GM19023 (cell line): ENCODE results near the gene INTS1.

Experiments
- ATAC-seq: cut with Tn5 transposase; IDR thresholded peaks from one replicate; pipeline ENCODE4 v1.9.1; 2021; ENCODE audit warnings: mild to moderate bottlenecking, moderate library complexity; ENCODE audit not compliant: unreplicated experiment

INTS1 gene

GRCh38 chr7:1470901-1471300 is 33.3 kb downstream of the INTS1 start:
- no peak for ATAC-seq

- ATAC-seq: no peak
Measured at GRCh38 chr7:1468643-1469298, 35.4 kb downstream of the INTS1 start.

DNA sequence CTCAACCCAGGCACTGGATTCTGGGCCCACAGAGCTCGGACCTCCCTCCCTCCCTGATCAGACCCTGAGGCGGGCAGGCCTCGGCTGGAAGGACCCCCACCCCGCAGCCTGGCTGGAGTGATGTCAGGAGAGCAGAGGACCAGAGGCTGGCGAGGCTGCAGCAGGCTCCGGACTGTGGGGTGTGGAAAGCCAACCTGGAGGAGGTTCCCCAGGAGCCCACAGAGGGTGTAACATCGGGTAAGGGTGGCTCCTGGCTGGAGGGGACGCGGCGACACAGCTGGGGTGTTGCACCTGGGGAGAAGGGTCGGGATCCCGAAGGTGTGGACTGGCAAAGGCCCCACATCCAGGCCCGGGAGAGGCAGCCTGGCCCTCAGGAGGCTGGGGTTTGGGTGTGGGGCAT is 36.0 kb downstream of the INTS1 start:
- no peak for ATAC-seq

GRCh38 chr7:1466524-1467271 is 37.5 kb downstream of the INTS1 start:
- no peak for ATAC-seq

- no peak for ATAC-seq
Measured at GRCh38 chr7:1464694-1465093, 39.5 kb downstream of the INTS1 start.

GRCh38 chr7:1463676-1464223 is 40.4 kb downstream of the INTS1 start:
- no peak for ATAC-seq

DNA sequence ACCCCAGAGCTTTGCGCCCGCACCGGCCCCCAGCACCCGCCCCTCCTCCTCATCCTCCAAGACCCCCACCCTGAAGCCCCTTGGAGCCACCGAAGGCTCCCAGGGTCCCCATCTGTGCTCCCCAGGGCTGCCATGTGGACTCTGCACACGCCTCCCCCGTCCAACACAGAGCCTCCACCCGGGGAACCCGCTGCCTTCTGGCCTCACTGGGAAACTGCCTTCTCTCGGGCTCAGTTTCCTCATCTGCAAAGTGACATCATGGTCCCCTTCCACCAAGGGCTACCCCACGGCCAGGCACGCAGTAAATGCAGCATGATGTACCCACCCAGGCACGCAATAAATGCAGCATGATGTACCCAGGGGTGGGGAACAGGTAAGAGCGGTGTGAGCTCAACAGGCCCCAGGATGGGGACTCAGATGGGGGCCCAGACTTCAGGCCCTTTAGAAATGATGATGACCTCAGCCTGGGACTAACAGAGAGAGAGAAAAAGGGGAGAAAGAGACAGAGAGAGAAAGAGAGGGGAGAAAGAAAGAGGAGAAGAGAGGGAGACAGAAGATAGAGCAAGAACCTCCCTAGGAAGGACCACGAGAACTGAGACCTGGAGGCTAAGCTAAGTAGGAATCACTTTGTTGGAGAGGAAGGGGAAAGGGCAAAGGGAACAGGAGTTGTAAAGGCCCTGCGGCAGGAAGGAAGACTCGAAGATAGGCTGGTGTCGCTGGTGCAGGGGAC is 42.4 kb downstream of the INTS1 start:
- no peak for ATAC-seq

GRCh38 chr7:1460821-1461645 is 43.2 kb downstream of the INTS1 start:
- no peak for ATAC-seq

DNA sequence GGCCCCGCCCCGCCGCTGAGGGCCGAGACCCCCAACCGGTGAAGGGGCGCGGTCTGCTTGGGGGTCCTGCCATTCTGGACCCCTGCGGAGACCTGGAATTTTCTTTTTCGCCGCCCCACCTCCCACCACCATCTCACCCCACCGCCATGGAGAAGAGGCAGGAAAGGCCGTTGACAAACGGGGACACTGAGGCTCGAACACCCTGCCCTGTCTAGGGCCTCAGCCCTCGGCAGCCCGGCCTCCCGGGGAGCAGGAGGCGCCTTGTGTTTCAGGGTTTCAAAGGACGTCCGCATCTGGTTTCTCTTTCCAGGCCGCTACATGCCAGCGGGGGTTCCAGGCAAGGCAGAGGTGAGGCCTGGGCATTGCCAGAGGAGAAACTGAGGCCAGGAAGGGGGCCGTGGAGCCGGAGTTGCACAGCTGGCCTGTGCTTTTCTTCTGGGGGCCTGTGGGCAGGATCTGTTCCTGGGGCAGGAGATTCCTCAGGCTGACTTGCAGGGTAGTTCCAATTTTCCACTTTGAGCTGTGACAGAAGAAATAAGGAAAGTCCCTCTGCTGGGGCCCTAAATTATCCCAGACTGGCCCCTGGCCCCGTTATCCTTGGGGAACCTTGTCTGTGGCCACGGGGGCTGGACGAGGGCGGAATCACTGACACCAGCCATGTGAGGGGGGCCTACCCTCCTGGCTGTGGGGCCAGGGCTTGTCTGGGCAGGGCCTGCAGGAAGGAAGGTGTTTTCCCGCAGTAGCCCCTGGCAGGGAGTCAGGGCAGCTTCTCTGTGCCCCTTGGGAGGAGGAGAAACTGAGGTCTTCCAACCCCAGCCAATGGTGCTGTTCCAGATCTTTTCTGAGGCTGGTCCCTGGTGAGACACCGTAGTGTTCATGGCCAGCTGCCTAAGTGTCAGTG is 44.0 kb downstream of the INTS1 start:
- ATAC-seq: no peak

DNA sequence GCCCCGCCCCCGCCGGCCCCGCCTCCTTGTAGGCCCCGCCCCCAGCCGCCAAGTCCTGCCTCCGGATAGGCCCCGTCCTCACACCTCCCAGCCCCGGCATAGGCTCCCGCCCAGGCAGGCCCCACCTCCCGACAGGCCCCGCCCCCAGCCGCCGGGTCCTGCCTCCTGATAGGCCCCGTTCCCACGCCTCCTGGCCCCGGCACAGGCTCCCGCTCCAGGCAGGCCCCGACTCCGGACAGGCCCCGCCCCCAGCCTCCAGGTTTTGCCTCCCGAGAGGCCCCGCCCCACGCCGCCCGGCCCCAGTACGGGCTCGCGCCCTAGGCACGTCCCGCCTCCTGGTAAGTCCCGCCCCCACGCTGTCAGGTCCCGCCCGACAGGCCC is 44.7 kb downstream of the INTS1 start:
- ATAC-seq: peak; percentile 93

DNA sequence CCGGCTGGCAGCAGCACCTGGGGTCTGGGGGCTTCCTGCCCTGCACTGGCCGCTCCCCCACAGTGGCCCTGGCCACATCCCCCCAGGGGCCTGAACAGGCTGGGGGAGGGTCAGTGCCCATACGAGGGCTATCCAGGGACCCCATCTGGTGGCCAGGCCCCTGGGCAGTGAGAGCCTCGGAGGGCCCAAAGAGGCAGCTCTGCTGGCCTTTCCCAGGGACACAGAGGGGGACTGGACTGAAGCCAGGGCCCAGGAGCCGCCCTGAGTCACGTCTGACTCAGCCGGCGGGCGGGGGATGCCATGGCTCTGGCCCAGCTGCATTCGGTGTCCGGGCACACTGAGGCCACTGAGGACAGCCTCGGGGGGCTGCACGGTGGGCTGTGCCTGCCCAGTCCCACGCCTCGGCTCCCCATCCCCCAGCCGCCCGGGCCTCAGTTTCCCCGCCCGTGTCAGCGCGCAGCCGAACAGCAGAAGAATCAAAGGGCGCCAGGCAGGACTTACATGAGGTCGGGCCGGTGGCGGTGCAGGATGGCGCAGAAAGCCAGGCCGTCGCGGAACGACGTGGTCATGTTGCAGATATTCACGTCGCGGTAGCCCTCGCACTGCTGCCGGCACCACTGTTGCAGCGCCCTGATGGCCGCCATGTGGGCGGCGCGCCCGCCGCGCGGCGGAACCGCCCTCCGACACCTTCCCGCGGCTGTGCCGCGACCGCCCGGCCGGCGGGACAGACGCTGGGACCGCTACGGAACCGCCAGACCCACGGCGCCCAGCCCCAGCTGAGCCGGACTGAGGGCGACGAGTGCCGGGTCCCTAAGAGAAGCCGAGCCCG is 45.3 kb downstream of the INTS1 start, which contains the start of gene MICALL2:
MICALL2 (minus strand) TSS at position 788 of the 829 bp plus-strand sequence; CDS start at position 644, 144 bp downstream.
- ATAC-seq: peak; percentile 18

GRCh38 chr7:1457949-1458682 is 46.1 kb downstream of the INTS1 start:
- no peak for ATAC-seq

- ATAC-seq: no peak
Measured at GRCh38 chr7:1457059-1457948, 46.9 kb downstream of the INTS1 start.

DNA sequence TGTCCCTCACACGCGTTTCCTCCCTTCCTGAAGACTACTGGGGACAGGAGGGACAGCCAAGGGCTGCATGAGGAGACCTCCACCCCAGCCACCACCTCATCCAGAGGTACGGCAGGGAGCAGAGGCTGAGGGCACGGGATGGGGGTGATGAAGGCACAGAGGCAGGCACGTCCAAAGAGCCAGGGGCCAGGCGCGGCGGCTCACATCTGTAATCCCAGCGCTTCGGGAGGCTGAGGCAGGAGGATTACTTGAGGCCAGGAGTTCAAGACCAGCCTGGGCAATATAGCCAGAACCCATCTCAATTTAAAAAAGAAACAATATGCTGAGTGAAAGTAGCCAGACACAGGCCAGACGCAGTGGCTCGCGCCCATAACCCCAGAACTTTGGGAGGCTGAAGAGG is 48.2 kb downstream of the INTS1 start:
- no peak for ATAC-seq

DNA sequence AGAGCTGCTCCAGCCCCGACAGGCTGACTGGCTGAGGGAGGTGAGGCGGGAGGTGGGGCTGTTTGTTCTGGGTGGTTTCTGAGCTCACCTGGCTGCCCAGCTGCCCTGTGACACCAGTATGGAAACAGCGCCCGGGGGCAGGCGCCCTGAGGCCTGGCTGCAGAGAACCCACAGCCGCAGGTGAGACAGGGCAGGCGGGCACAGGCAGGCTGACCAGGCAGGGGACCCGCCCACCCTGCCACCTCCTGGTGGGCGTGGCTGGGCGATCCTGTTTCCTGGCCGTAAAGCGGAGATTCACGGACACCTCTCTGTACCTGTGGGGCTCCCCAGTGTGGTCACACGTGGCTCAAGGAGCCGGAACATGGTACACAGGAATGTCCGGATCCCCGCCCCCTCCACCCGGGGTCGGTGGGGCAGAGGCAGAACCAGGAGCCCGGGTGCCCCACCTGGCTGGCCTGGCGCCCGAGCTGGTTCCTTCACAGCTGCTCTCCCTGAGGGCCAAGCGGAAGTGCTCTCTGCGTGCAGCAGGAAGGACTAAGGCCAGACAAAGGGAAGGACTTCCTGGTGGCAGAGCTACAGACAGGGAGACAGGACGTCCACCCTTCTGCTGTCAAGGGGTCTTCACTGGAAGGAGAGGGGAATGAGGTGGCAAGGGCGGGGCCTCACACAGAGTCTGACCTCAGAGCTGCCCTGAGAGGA is 48.8 kb downstream of the INTS1 start:
- ATAC-seq: no peak

DNA sequence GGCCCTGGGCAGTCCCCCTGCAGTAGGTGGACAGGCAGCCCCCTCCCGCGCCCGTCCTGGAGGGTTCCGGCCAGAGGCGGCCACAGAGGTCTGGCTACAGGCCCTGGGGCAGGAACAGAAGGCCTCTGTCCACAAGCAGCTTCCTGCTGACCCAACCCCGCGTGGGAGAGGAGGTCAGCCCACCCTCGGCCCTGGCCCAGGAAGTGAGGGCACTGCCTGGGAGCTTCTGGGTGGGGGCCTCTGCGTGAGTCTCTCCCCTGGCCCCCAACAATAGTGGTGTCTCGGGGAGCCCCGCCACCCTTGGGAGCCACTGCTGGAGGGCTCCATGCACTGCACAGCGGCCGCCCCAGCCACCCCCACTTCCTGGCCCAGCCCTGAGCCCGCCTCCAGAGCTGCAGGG is 49.6 kb downstream of the INTS1 start:
- no peak for ATAC-seq

GRCh38 chr7:1452205-1452604 is 52.0 kb downstream of the INTS1 start:
- no peak for ATAC-seq
